ENCODE measurements around the gene CYLD.

CYLD gene

DNA sequence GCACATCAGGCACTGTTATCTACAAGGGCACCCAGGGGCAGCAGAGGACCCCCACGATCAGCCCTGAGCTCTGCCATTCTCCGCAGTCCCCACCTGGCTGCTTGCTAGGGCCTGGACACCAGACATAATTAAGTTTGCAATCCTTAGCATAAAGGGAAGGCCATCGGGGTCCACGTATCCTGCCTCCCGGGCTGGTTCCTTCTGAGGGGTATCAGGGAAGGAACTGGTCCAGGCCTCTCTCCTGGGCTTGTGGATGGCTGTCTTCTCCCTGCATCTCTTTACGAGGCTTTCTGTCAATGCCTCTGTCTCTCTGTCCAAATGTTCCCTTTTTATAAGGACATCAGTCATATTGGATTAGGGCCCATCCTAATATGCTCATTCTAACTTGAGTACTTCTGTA lies 77.8 kb downstream of the CYLD start:
- no peak for DNase-seq (ENCODE audit: low spot score)

DNA sequence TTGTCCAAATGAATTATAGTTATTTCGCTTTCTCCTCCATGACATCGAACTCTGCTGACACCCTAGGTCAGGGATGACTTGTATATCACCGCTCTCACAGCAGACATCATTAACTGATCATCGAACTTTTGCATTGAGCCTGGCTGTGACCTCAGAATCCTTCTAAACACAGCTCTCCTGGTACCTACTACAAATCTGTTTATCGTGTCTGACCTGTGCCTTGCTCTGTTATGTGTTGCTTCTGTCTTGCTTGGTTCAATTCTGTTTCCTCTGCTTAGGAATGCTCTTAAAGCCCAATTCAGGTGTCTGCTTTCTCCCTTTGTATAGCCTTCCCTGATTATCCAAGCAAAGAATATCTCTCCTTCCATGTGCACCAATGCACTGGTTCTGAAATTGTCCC lies 78.3 kb downstream of the CYLD start:
- DNase-seq (ENCODE audit: low spot score), result no peak

DNA sequence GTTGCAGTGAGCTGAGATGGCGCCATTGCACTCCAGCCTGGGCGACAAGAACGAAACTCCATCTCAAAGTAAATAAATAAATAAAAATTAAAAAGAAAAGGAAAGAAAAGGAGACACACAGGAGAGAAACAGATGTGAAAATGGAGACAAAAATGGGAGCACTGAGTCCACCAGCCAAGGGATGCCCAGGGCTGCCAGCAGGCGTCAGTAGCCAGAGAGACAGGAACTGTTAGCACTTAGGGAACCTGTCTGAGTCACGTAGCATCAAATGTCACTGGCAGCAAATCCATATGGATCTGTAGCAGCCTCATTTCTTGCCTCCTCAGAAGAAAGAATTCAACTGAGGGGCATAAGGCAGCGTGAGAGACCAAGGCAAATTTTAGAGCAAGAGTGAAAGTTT lies 79.7 kb downstream of the CYLD start:
- DNase-seq (ENCODE audit: low spot score), result no peak

DNA sequence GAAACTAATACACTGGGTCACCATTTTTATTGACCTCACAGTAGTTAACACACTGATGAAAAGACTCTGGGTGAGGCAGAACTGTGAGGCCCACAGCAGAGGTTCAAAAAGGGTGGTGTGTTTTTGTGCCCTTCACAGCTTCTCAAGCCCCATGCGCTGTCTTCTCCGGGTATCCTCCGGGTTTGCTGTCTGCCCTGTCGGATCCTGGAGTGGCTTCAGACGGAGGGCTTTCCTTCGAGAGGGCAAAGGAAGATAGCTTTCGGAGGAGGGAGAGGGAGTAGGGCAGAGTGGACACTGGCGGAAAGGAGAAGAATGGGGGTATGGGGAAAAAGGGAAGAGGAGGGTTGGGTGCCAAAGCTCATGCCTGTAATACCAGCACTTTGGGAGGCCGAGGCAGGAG lies 80.8 kb downstream of the CYLD start:
- no peak for DNase-seq (ENCODE audit: low spot score)

DNA sequence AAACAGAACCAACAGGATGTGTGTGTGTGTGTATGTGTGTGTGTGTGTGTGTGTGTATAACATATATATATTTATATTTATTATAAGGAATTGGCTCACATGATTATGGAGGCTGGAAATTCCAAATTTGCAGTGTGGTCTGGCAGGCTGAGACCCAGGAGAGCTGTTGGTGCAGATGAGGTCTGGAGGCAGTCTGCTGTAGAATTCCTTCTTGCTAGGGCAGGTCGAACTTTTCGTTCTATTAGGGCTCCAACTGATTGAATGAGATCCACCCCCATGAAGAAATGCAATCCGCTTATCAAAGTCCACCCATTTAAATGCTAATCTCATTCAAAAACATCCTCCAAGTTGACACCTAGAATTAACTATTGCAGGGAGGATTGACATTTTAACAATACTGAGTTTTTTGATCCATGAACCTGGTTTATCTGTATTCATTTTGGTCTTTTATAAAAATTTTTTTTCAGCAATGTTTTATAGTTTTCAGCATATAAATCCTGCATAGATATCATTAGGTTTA lies 85.0 kb downstream of the CYLD start:
- DNase-seq (ENCODE audit: low spot score), result no peak

DNA sequence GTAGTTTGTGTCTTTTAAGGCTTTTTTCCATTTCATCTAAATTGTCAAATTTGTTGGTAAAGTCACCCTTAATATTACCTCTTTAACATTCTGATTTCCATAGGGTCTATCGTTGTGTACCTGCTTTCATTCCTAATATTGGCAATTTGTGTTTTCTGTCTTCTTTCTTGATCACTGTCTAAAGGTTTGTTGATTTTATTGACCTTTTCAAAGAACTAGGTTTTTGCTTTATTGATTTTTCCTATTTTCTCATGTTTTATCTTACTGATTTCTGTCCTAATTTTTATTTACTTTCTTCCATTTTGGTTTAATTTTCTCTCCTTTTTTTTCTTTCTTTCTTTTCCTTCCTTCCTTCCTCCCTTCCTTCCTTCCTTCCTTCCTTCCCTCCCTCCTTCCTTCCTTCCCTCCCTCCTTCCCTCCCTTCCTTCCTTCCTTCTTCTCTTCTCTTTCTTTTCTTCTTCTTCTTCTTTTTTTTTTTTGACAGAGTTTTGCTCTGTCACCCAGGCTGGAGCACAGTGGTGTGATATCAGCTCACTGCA lies 86.3 kb downstream of the CYLD start:
- DNase-seq (ENCODE audit: low spot score), result no peak

DNA sequence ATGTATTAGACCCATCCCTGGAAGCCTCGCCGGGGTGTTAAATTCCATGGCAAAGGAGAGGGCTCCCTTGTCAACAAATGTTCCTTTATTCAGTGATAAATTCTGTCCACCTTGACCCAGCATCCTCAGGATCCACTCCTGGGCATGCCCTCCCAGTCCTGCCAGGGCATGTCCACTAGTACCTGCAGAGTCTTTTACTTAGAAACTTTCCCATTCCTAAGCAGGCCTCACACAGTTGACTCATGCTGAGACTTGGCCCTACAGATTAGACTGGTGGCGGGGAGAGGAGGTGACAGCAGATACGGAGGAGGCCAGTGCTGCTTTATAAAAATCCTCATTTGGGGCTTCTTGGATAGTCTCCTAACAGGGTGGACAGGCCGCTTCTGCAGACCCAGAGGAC lies 88.8 kb downstream of the CYLD start:
- no peak for DNase-seq (ENCODE audit: low spot score)

DNA sequence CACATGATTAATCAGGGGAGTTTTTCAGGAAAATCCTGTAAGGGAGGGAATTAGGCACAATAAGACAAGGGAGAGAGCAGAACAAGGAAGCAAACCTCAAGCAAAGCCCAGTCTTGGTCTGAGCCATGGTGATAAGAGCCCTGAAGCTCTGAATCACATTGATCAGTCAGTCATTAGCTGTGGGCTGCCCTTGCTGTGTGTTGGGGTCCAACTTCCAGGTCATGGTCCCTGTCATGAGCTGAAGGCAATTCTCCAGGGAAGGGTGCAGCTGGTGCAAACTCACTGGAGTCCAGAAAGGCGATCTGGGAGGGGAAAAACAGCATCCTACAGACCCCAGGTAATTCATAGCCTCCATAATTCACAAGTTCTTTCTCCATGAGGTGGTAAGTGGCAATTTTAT lies 89.9 kb downstream of the CYLD start:
- no peak for DNase-seq (ENCODE audit: low spot score)

DNA sequence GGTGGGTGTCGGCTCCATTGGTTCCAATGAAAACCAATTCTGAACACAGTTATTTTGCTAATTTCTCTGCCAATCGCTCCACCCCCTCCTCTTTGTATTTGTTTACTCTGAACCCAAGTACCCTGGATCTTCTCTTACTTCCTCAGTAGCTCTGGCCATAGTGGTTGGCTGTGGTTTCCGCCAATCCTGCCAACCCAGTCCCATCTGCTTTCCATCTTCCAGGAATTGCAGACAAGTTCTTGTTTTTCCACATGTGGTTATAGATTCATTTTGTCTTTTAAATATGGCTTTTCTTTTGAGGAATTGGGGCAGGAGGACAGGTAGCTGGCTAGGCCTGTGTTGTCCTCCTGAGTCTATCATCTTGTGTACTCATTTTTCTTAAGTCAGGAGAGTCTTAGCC lies 92.0 kb downstream of the CYLD start:
- no peak for DNase-seq (ENCODE audit: low spot score)

DNA sequence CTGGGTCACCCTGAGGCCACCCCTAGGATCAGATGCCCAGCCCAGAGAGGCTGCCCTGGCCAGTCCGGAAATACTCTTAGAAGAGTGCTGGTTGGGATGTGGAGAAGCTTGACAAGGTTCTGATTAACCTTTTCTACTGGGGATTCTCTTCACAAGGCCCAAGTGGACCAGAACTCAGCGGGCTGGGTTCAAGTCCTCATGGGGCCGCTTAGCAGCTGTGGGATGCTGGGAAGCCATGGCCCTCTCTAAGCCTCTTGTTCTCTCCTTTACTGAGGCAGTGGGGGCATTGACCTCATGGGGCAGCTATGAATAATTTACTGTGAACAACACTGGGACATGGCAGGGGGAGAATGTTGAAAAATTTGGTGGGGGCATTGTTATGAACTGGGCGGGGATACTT lies 92.8 kb downstream of the CYLD start:
- DNase-seq (ENCODE audit: low spot score), result no peak

DNA sequence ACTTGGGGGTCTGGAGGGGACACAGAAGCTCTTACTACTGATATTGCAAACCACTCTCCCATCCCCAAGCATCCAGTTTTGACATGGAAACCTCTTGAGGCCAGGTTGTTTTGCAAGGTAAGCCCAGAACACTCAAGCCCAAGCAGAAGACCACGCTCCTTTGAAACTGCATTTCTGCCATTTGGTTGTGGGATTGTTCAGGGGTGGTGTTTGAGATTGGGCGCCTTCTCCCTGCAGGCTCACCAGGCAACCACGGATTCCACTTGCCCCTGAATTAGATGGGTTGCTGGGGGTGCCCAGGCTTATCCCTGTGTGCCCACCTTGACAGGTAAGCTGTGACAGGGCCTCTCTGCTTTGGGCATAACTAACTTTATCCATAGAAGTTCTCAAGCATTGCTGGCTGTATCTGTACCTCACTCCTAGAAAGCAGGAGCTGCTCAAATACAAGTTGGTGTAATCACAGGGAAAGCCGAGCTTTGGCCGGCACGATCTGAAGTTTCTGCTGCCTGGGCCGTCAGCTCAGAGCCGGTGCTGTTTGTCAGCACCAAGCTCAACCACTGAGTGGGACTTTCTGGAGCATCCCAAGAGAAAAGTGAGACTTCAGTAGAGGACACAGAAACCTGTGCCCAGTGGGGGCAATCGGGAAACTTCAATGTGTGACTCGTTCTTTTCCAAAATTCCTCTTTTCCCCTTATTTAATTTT lies 93.6 kb downstream of the CYLD start:
- no peak for DNase-seq (ENCODE audit: low spot score)

DNA sequence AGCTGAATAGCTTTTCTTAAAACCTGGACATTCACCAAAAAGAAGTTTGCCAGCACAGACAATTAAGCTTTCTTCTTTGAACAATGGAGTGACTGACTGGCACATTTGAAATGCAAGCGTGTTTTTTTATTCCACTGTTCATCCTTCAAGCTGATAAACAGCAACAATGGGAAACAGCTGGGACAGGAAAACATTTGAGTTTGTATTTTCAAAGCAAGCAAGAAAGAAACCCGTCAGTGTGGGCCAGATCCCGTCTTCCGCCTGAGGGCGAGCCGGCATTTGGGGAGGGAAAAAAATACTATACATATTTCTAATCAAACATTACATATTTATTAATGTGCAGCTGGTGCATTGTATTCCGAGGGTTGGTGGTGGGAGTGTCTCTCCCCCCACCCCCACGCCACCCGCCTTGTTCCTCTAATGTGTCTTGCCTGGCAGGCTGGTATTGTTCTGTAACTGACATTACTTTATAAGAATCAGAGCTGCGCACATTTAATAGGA lies 94.3 kb downstream of the CYLD start:
- no peak for DNase-seq (ENCODE audit: low spot score)

DNA sequence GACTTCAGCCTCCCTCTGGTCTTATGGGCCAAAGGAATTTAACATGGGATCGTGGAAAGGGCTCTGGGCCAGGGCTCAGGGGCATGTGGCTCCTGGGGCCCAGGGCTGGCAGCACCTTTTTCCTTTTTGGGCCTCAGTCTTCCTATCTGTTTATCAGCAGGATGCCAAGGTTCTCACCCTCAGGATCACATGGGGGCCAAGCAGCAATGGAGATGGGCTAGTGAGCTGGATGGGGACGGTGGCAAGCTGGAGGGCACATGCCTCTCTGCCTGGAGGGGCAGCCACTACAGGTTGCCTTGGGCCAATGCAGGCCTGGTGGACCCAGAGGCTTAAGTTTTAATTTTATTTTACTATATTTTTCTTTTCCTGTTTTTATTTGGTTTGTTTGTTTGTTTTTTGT lies 95.4 kb downstream of the CYLD start:
- DNase-seq (ENCODE audit: low spot score), result no peak

DNA sequence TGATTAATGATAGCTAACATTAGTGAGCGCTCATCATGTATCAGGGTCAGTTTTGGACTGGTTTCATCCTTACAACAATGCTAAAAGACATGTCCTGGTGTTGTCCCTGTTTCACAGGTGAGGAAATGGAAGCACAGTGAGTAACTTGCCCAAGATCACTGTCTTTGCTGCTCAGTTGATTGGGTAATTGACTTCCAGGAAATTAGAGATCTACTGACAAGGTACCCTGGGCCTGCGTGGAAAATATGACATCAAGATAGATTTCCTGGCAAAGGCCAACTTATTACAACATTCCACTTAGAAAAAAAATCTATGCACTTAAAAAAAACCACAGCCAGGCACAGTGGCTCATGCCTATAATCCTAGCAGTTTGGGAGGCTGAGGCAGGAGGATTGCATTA lies 96.3 kb downstream of the CYLD start:
- no peak for DNase-seq (ENCODE audit: low spot score)

DNA sequence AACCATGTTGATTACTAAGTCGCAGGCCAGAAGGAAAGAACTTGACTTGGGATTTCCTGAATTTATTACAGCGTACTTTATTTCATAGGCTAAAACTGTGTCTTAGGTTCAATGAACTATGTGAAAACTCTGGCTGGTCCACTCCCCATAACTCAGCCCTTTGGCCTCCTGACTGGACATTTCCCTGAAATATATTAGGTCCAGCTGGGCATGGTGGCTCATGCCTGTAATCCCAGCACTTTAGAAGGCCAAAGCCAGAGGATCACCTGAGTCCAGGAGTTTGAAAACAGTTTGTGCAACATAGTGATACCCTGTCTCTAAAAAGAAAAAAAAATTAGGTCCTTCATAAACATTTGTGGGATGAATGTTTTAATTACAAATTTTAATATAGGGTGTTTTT lies 97.0 kb downstream of the CYLD start:
- DNase-seq (ENCODE audit: low spot score), result no peak

DNA sequence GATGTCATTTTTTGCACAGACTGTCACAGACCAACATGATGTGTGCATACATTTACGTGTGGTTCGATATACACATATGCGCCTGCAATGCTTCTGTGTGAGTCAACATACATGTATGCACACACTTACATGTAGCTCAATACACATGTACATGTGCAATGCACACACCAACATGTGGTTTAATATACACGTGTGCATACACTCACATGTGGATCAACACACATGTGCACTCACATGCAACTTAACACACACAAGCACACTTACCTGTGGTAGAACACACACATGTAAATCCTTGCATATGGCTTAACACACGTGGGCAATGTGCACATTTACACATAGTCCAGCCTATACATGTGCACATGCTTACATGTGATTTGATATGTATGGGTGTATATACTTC lies 97.5 kb downstream of the CYLD start:
- no peak for DNase-seq (ENCODE audit: low spot score)

DNA sequence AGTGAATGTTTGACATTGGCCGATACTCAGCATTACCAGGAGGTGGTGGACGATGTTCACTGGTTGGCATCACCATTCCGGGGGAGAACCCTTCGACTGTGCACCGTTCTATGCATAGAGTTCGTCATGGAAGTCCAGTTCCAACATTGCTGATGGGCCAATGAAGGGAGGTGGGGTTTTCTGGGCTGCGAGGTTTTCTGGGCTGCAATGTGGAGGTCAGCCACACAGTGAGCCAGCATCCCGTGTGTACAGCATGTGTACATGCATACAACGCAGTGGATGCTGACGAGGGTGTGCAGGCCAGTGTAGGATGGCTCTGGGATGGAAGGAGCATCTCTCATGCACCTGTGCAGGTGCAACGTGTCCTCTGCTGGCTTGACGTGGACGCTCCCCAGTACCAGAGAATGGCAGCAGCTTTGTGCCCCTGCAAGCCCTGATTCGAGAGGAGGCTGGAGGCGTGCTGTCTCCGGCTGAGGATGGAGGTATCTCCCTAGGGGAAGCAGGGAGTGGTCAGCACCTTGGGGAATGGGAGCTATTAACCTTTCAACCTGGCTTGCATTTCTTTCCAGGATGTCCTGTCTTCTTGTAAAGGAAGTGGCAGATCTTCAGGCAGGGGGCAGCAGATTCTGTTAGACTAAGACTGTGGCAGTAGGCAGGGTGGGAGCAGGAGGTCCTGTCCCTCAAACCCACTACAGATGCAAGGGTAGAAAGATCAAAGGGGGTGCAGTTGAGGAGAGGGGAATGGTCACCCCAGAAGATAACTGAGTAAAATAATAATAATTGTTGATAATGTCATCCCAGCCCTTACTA lies 98.2 kb downstream of the CYLD start:
- no peak for DNase-seq (ENCODE audit: low spot score)

DNA sequence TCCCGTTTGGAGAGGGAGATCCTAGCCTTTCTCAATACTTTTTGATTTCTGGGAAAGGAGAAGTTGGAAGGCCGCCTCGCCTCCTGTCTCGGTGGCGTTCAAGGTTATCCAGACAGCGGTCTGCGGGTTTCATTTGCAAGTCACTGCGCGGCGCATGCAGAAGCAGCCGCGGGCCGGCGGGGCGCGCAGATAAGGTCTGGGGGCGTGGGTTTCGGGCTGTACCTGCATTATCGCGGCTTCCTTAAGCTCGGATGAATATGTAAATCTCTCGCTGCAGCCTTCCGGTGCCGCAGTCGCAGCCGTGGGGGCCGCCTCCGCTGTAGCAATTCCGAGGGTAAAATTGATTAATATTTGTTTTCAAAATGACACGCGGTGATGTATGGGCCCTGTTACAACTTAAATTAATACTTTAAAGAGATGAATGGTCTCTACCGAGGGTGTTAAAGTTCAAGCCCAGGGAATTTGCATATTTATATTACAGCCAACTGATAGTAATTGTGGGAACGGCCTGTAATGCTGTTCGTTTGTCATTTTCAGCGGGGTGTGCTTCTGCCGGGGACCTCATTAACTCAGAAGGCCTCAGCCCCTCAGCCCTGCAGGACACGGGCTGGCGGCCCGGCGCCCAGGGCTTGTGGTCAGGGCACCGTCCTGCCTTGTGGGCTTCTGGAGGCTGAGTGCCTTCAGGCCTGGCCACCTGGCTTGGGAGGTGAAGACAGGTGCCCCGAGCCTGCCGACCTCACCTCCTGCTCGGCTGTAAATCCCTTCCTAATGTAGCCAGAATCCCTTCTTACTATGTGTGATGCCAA lies 99.4 kb downstream of the CYLD start:
- peak; percentile 28 for DNase-seq (ENCODE audit: low spot score)

DNA sequence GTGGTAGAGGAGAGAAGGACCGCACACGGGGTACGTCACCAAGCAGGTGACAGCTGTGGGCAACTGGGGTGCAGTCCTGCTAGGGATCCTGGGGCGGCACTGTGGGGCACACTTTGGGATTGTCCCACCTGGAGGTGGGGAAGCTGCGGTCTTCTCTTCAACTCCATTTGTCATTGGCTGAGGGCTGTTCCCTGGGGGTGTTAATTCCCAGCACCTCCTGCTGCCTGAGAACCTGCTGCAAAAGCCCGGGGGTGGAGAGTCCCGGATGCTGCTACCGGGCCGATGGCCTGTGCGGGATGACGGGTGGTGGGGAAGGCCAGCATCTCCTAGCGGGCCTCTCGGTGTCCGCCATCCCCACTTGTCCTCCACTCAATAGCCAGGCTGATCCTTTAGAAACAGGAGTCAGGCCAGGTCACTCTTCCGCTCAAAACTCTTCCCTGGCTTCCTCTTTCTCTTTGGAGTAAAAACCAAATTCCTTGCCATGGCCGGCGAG lies 100.2 kb downstream of the CYLD start:
- DNase-seq (ENCODE audit: low spot score), result no peak

DNA sequence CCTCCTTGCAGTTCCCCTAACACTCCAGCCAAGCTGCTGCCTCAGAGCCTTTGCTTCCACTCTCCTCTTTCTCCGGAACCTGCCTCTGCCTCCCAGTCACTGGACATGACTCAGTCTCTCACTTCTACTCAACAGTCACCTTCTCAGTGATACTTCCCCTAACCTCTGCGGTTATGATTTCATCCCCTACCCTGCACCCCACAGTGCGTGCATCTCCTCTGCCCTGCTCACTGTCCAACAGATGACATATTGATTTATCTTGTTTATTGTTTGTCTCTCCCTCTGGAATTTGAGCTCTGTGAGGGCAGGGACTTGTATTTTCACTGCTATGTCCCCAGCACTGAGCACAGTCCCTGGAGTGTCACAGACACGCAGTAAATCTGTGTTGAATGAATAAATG lies 100.7 kb downstream of the CYLD start:
- DNase-seq (ENCODE audit: low spot score), result no peak

DNA sequence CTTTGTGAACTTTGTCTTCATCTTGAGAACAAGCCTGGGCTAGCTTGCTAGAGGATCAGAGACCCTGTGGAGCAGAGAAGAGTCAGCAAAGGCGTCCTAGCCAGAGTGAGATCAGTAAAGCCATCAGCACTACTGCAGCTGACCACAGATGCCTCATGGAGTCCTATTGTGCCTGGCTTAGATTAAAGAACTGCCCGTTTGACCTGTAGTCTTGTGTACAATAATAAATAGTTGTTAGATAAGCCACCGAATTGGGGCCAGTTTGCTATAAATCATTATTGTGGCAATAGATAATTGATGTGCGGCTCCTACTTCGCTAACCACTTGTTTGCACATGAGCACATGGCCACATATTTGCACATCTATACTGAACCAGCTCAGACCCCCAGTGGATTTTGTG lies 103.0 kb downstream of the CYLD start:
- DNase-seq (ENCODE audit: low spot score), result no peak

DNA sequence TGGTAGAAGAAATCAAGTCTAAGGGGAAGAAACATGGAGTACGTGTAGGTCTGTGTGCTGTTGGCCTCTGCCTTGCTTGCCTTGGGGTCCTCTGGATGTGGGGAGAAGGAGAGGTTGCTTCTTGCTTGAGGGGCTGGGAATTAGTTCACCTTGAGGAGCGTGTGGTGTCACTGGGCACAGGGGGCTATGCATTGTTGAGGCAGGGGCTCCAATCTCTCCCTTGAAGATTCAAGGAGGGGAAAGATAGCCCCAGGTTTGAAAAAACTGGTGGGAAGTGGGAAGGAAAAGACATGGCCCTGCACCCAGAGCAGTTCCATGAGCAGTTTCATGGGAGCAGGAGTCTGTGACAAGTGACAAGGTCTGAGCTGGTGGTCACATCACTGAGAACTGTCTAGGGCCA lies 103.4 kb downstream of the CYLD start:
- DNase-seq (ENCODE audit: low spot score), result no peak
